Testis (tissue), 3 donors: ENCODE measurements around the gene CDC16. TPM values are rescaled to one million over a fixed set of nuclear protein-coding genes. Genes with fewer than 3 reads are reported as not detected.

ENCODE experiments used
- DNase-seq: peaks from one replicate; pipeline ENCODE4 v3.0.0-alpha.2; 2019
- H3K27ac ChIP-seq, 2 donors: fragments of 200-600 bp; sonication (generic); one replicate each; pipeline ENCODE4 v1.5.1; 2019
- H3K27me3 ChIP-seq: fragments of 200-600 bp; sonication (generic); one replicate; pipeline ENCODE4 v1.5.1; 2019
- H3K36me3 ChIP-seq: fragments of 200-600 bp; sonication (generic); one replicate; pipeline ENCODE4 v1.5.1; 2017; ENCODE audit warnings: low read depth; ENCODE audit errors: missing control alignments
- H3K4me1 ChIP-seq: fragments of 200-600 bp; sonication (generic); one replicate; pipeline ENCODE4 v1.5.1; 2019
- H3K4me3 ChIP-seq, 2 donors: fragments of 200-600 bp; sonication (generic); one replicate each; pipeline ENCODE4 v1.5.1; 2017 to 2019
- H3K9me3 ChIP-seq: fragments of 200-600 bp; sonication (generic); one replicate; pipeline ENCODE4 v1.5.1; 2017
- CTCF ChIP-seq, 3 experiments: fragments of 450-650 bp in 2 of 3; fragments of 200-600 bp in 1 of 3; sonication (generic) in 1 of 3; IDR thresholded peaks; one replicate each; pipeline ENCODE4 v1.5.1; 2016 to 2019; ENCODE audit warnings: antibody characterized with exemption in 3 of 3, mild to moderate bottlenecking in 2 of 3, moderate library complexity in 1 of 3
- POLR2A ChIP-seq: fragments of 450-650 bp; IDR thresholded peaks from one replicate; pipeline ENCODE4 v1.6.1; 2017; ENCODE audit warnings: antibody characterized with exemption, mild to moderate bottlenecking, moderate library complexity
- WGBS, 2 donors: methylation state at CpG; one replicate each; pipeline ENCODE4 v1.1.5; 2018; 5-methylcytosine and 5-hydroxymethylcytosine counted together
- intact Hi-C: fragments of 100-400 bp; cut with DNase I; formaldehyde crosslinking; loops from one replicate; pipeline ENCODE4 v1.15.1; 2023; ENCODE audit warnings: low total_unique reads
- polyA plus RNA-seq: library from polyadenylated mRNA; stranded (reverse); fragments of 350-450 nt; fragmentation: Illumina TruSeq; extraction: RNeasy Lipid Tissue Mini Kit (QIAGEN cat#74804); gene quantifications from one replicate; pipeline ENCODE4 v1.2.3, GENCODE V29; 2014; ENCODE audit warnings: low read depth, low replicate concordance; ENCODE audit not compliant: insufficient read depth
- total RNA-seq, 2 donors: library from RNA; depleted of rRNA; stranded (reverse); fragments of >200 nt; gene quantifications; one replicate each; pipeline ENCODE4 v1.2.3, GENCODE V29; 2016

The CDC16 gene
- total and polyA plus RNA-seq, 3 donors from 2014 or later, result 88.1 to 110 (median 96.8) TPM

- Histone ChIP-seq H3K27ac (no peak overlapping the region), H3K4me3 (no peak overlapping the region), H3K36me3 (no peaks in the 10 kb centered on the region), H3K27me3 (no peaks in the 10 kb centered on the region), H3K4me1 (no peaks in the 10 kb centered on the region), H3K9me3 (no peaks in the 10 kb centered on the region)
- intact Hi-C loops, result no loop called here
- no peak for DNase-seq
- TF ChIP-seq CTCF (IDR thresholded peaks at IDR 0.05), result no peak
- no peak for TF ChIP-seq POLR2A
- 94 to 95% methylated on average over 6 of the region's 6 CpGs for WGBS, 2 donors
Measured at GRCh38 chr13:114268344-114269280, 33.9 kb downstream of the CDC16 start.

- TF ChIP-seq CTCF (IDR thresholded peaks at IDR 0.05) (no peak), POLR2A (no peak)
- 87 to 88% methylated on average over 4 of the region's 4 CpGs for WGBS, 2 donors
- Histone ChIP-seq H3K4me3 (no peak overlapping the region), H3K27me3 (no peaks in the 10 kb centered on the region), H3K4me1 (no peaks in the 10 kb centered on the region), H3K27ac (no peak overlapping the region), H3K9me3 (no peaks in the 10 kb centered on the region), H3K36me3 (no peaks in the 10 kb centered on the region)
- no peak for DNase-seq
- intact Hi-C loops, result no loop called here
Measured at GRCh38 chr13:114269281-114269770, 34.6 kb downstream of the CDC16 start.

- TF ChIP-seq CTCF (IDR thresholded peaks at IDR 0.05) (no peak), POLR2A (no peak)
- no peaks in the 10 kb centered on the region for H3K4me1 ChIP-seq
- 58 to 69% methylated on average over 2 of the region's 2 CpGs for WGBS, 2 donors
Measured at GRCh38 chr13:114272977-114273376, 38.3 kb downstream of the CDC16 start.

GRCh38 chr13:114275304-114275703 is 40.6 kb downstream of the CDC16 start:
- Histone ChIP-seq H3K27me3 (no peaks in the 10 kb centered on the region), H3K4me1 (no peaks in the 10 kb centered on the region), H3K36me3 (no peaks in the 10 kb centered on the region), H3K9me3 (no peaks in the 10 kb centered on the region), H3K4me3 (no peak overlapping the region), H3K27ac (no peak overlapping the region)
- TF ChIP-seq POLR2A (no peak), CTCF (IDR thresholded peaks at IDR 0.05) (no peak)
- intact Hi-C loops, result no loop called here
- DNase-seq, result no peak
- WGBS, 2 donors, result 91 to 93% methylated on average over 7 of the region's 7 CpGs

More at GRCh38 chr13:114272977-114273376, 38.3 kb downstream of the CDC16 start:
- Histone ChIP-seq H3K9me3 (no peaks in the 10 kb centered on the region), H3K27ac (no peak overlapping the region), H3K27me3 (no peaks in the 10 kb centered on the region), H3K4me3 (no peak overlapping the region), H3K36me3 (no peaks in the 10 kb centered on the region)
- no peak for DNase-seq
- intact Hi-C loops, result no loop called here
